ENCODE data around the gene ZC2HC1B.

ZC2HC1B gene

GRCh38 chr6:143934331-143934730, 70.1 kb downstream of the ZC2HC1B start:
- DNase-seq (ENCODE audit: low read depth in 2 of 2) = no peak

- DNase-seq (ENCODE audit: low read depth in 2 of 2) = no peak
Measured at GRCh38 chr6:143934867-143935266, 70.6 kb downstream of the ZC2HC1B start.

DNA sequence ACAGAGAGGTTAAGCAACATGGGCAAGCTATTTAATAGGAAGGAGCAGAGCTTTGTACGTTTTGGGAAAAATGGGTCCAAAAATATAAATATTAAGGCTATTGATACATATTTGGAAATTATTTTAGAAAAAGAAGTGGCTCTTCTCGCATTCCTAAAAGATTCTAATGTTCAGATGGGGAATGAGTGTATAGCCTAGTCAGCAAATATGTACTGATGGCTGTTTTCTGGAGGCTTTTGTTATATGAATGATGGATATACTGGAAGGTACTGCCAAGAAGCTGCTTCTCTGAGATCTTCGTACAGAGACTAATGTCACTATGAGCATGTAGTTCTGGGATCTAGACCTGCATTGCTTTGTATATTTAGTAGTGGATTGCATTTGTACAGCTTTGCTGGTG, 72.1 kb downstream of the ZC2HC1B start:
- DNase-seq (ENCODE audit: low read depth in 2 of 2) = no peak

- no peak for DNase-seq (ENCODE audit: low read depth in 2 of 2)
Measured at GRCh38 chr6:143936778-143937667, 72.7 kb downstream of the ZC2HC1B start.

DNA sequence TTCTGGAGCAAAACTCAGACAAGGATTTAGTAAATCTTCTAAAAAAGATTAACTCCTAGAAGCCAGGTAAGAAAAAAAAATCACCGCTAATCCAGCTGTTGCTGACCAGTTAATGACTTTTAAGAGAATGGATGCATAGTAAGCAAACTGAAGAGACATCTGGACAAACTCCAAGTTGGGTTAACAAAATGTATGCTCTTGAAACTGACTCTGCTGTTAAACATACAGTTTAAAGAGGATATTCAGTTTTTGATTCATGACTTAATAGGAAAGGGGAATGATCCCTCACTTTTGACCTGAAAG, 73.3 kb downstream of the ZC2HC1B start:
- no peak for DNase-seq (ENCODE audit: low read depth in 2 of 2)

DNA sequence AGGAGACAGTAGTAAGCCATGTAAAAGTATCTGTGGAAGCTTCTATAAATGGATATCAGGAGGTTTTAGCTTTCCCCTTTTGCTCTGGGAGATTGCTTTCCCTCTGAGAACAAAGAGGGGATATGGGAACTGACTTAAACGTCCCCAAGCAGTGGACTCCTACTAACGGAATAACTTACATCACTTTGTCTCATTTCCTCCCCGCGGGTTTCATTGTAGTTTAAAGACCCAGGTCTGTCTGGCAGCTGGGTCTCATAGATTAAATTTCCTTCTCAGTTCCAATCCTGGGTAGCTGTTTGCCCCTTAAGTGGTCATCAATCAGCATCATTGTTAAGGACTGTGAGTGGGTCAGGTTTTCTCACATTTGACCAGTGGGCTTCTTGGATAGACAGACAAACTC, 75.1 kb downstream of the ZC2HC1B start:
- DNase-seq (ENCODE audit: low read depth in 2 of 2) = no peak

DNA sequence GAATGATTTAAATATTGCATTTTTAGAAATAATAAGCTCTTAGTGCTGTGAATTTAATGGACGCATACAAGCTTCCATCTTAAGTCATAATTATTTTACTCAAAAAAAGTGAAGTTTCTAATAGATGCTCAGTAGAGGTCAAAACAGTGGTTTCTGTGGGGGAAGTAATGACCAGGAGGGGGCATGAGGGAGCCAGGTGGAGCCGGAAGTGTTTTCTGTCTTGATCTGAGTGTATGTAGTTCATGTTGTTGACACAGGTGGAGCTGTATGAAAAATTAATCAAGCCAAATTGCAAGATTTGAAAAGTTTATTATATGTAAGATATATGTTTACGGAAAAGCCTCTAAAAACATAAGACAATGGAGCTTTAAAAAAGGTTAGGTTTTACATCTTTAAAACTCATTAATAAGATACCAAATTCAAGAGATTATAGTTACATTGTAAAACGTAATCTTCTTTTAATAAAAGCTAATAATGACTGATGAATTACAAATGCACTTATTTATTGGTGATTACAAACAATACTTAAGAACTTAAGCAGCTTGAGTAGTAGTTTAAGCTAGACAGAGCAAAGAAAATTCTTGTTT, 75.8 kb downstream of the ZC2HC1B start:
- peak; percentile 5 to 12 for DNase-seq (ENCODE audit: low read depth in 2 of 2)

DNA sequence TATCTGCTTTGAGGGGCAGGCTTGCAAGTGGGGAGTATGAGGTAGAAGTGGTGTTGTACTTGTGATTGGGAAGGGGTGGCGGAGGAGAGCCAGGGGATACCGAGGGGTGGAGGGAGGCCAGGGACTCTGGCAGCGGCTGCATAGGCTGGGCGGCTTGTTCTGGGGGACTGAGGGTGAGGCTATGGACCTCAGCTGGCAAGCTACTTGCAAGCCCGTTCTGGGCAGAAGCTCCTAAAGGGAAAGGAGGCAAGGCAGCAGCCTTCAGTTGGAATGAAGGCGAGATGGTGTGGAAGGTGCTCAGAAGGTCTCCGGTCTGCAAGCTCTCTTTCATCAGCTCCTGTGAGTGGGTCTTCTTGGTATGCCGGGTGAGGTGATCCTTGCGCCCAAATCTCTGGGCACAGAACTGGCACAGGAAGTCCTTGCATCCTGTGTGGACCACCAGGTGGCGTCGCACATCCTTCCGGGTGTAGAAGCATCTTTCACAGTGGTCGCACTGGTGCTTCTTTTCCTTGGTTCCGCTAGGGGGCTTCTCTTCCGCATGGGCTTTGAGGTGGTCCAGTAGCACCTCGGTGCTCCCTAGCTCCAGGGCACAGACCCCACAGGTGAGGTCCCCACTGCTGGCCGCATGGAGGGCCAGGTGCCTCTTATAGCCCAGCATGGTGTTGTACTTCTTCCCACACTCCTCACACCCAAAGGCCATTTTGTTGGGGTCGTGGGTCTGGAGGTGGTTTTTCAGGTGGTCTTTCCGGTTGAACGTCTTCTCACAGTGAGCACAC, 77.8 kb downstream of the ZC2HC1B start:
- DNase-seq (ENCODE audit: low read depth in 2 of 2) = peak; percentile 9 to 12

- no peak for DNase-seq (ENCODE audit: low read depth in 2 of 2)
Measured at GRCh38 chr6:143948208-143948607, 83.9 kb downstream of the ZC2HC1B start.

DNA sequence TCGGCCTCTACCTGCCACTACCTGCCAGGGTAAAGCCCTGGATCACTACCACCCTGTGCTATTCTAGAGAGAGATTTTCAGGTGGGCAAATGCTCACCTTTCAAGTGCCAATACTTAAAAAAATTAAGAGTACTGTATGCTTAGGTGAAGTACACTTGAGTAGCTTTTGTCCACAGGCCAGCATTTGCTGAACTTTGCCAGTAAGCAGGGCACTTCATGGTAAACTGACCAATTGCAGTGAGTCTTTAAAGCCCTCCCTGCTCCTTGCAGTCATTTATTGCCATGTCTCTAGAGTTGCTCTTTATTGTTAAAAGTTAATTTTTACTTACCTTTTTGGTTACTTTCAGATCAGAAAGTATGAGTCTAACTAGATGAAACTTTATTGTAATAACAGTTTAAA, 85.3 kb downstream of the ZC2HC1B start:
- DNase-seq (ENCODE audit: low read depth in 2 of 2) = no peak

DNA sequence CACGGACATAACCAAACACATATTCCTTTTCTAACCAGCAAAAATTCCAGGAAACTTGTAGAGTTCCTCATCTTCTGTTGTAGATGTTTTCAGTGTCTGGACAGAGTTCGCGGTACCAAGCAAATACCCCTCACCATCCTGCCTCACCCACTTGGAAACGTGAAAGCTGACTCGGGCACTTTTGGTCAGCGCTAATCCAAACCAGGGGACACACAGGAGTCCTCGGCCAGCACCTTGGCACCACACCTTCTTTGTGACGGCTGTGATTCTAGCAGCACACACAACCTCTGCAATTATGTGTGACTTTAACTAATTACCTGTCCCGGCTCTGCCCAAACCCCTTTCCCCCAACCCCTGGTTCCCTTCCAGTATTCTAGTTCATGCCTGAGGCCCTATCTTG, 85.7 kb downstream of the ZC2HC1B start:
- DNase-seq (ENCODE audit: low read depth in 2 of 2) = no peak

GRCh38 chr6:143950875-143951274, 86.6 kb downstream of the ZC2HC1B start:
- no peak for DNase-seq (ENCODE audit: low read depth in 2 of 2)

DNA sequence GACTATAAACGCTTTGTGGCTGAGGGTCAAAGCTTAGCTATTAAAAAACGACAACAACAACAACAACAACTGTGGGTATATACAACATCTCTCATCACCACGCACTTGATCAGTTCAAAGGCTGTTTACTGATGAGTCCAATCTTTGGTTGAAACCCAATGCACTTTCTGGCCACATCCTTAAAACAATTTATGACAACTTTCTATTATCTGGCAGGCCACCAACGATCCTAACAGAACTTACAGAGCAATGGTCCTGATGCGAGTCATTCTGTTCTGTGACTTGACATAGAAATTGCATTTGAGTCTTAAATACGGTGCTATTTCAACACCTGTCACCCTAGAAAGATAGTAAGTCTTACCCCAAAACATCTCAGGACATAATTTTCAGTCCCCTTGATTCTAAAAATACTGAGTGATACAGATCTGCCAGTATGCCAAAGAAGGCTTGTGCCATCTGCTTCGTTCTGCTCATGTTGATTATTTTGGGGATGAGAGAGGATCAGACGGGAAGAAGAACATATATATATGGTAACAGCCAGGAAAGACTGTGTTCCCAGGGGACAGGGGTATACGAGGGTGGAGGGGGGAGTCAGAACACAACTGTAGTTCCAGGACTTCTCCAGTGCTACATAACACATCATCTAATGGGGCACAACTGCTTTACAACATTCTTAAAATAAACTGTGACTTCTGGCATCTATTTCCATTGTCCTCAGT, 87.9 kb downstream of the ZC2HC1B start:
- DNase-seq (ENCODE audit: low read depth in 2 of 2) = no peak

DNA sequence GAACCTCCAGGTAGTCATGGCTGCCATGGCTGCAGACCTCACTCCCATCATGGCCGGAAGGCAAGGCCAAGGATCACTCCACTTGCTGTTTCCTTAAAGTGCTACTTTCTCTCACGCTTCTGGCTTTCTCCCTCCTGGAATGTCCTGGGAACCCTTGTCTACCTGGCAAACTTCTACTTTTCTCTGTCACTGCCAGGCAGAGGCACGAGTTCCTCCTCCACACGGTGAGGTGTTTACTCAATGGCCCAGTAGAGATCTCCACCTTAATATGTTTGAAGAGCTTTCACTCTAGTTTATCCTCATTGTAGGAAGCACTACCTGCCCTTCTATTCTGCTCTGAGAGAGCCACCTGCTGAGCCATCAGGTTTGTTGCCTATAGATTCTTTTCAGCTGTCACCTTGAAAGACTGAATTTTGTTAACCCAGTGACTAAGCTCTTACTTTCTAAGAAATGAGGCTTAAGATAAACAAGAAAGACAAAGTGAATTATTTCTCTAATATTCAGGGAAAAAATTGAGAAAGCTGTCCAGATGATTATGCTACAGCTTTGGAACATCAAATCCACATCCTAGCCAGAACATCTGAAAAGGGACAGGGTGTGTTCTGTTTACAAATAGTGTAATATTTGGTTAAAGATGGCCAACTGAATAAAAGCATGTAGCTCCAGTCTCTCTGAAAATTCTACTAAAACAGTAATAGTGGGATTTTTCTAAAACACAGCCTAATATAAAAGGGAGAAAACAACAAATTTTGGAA, 88.8 kb downstream of the ZC2HC1B start:
- DNase-seq (ENCODE audit: low read depth in 2 of 2) = no peak

DNA sequence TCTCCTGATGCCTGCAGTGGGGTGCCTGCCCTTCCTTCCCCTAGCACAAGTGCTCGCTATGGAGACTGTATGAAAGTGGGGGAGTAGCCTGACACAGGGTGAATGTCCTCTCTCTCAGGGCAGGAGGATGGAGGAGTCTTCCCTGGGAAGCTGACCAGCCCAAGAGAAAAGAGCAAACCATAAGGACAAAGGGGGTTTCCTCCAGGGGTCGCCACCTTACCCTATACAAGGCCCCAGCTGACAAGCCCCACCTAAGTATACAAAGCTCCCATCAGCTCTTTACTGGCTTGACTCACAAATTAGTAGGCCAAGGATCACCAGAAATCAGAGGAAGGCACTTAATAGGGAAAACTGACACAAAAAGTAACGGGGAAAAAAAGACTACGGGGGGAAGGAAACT, 89.6 kb downstream of the ZC2HC1B start:
- no peak for DNase-seq (ENCODE audit: low read depth in 2 of 2)

- DNase-seq (ENCODE audit: low read depth in 2 of 2) = no peak
Measured at GRCh38 chr6:143955971-143956370, 91.7 kb downstream of the ZC2HC1B start.

GRCh38 chr6:143957679-143958274, 93.5 kb downstream of the ZC2HC1B start:
- DNase-seq (ENCODE audit: low read depth in 2 of 2) = no peak

DNA sequence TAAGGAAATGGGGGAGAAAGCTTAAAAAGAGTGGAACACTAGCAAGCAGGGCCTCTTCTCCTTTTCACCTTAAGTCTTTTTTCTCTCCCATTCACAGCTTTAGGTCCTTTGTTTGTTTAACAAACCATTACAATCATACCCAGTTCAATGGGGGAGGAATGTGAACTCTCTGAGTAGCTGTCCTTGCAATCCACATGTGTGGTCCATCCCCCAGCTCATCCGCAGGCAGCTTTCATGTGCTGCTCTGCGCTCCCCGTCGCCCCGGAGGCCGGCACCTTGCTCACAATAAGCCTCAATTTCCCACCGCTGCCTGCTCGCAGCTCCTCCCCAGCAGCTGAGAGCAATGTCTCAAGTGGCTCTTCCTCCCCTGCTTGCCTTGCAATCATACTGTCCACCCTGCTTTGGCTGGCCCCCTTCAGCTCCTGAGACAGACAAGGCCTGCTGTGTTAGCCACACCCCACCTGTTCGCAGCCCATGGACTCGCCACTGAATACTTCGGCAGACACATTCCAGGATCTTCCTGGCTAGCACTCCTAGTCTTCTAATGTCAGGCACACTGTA, 94.6 kb downstream of the ZC2HC1B start:
- no peak for DNase-seq (ENCODE audit: low read depth in 2 of 2)

DNA sequence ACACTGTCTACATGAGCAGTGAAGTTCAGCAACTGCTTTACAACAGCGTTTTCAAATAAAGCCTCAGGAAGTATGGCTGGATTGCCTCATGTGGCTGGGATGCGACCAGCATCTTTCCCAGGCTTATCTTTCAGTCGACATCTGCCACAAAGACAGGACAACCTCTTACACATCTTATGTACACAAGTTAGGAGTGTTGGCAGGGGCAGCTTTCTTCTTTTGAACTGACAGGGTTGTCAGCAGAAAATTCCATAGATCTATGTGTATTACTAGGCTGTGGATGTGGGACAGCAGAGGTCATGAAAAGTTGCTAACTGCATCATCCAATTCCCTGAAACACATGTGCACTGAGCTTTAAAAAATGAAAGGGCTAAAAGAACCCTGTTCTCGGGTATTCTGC, 95.7 kb downstream of the ZC2HC1B start:
- no peak for DNase-seq (ENCODE audit: low read depth in 2 of 2)

DNA sequence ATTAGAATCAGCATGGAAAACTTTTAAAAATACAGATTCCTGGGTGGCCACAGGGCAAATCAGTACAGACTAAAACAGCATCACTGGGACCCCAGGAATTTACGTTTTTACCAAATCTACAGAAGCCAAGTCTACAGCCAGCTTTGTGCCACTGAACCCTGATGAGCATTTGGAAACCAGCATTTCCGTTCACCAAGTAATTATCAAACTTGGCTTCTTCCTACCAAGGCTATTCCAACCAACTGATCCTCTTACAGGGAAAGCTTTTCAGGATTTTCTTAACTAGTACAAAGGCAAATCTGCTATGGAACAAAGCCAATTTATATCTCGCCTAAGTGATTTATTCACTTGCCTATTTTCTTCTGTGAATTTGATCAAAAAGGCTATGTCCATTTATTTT, 96.8 kb downstream of the ZC2HC1B start:
- DNase-seq (ENCODE audit: low read depth in 2 of 2) = no peak
